Left ventricle myocardium inferior (tissue), 1 donor: ENCODE results near the gene WDR35. TPM values are rescaled to one million over a fixed set of nuclear protein-coding genes. Genes with fewer than 3 reads are reported as not detected.

Experiments used
- DNase-seq: peaks from one replicate; pipeline ENCODE4 v3.0.0-alpha.2; 2020
- H3K27ac ChIP-seq: fragments of 200-600 bp; replicated peaks from 2 replicates; pipeline ENCODE4 v1.8.0; 2021
- H3K27me3 ChIP-seq: fragments of 200-600 bp; 2 replicates; pipeline ENCODE4 v1.8.0; 2021; ENCODE audit warnings: low read depth
- H3K36me3 ChIP-seq: fragments of 200-600 bp; 2 replicates; pipeline ENCODE4 v1.8.0; 2021
- H3K4me1 ChIP-seq: fragments of 200-600 bp; 2 replicates; pipeline ENCODE4 v1.8.0; 2021
- H3K4me3 ChIP-seq: fragments of 200-600 bp; 2 replicates; pipeline ENCODE4 v1.8.0; 2021; ENCODE audit warnings: mild to moderate bottlenecking, moderate library complexity
- H3K9me3 ChIP-seq: fragments of 200-600 bp; replicated peaks from 2 replicates; pipeline ENCODE4 v1.8.0; 2021
- CTCF ChIP-seq: fragments of 200-600 bp; IDR thresholded peaks from 2 replicates; pipeline ENCODE4 v1.8.0; 2021; ENCODE audit warnings: antibody characterized with exemption, mild to moderate bottlenecking, borderline replicate concordance
- intact Hi-C: fragments of 100-400 bp; cut with micrococcal nuclease; formaldehyde crosslinking; loops from one replicate; pipeline ENCODE4 v1.11.0; 2022
- total RNA-seq: library from RNA; stranded (reverse); fragmentation: NEBNext Ultra II Directional; extraction: Animal tissue kit (Norgen Biotek cat#: 25700); gene quantifications from one replicate; pipeline ENCODE4 v1.2.1, GENCODE V29; 2021
- donor health status: DM: no; HTN: yes; CAD: no; lungs with severe emphysema.

Gene WDR35
- total RNA-seq, 1 donor from 2014 or later = 4.8 TPM

GRCh38 chr2:19886261-19886660 lies 103.6 kb downstream of the WDR35 start:
- DNase-seq = no peak
- no peaks in the 10 kb centered on the region for H3K36me3 ChIP-seq
- no peak overlapping the region for H3K4me3 ChIP-seq
- peaks cover 27% of the 10 kb centered on the region for H3K4me1 ChIP-seq
- intact Hi-C loops = no loop called here
- TF ChIP-seq CTCF = no peak
- H3K27me3 ChIP-seq = no peaks in the 10 kb centered on the region
- H3K9me3 ChIP-seq = no peaks in the 10 kb centered on the region
- no peak overlapping the region for H3K27ac ChIP-seq

GRCh38 chr2:19885791-19886190 lies 104.1 kb downstream of the WDR35 start:
- intact Hi-C loops = no loop called here
- no peak for TF ChIP-seq CTCF
- Histone ChIP-seq H3K27ac (no peak overlapping the region), H3K36me3 (no peaks in the 10 kb centered on the region), H3K9me3 (no peaks in the 10 kb centered on the region), H3K4me1 (peaks cover 27% of the 10 kb centered on the region), H3K4me3 (no peak overlapping the region), H3K27me3 (no peaks in the 10 kb centered on the region)
- DNase-seq = no peak

GRCh38 chr2:19883971-19884720 lies 105.8 kb downstream of the WDR35 start:
- DNase-seq = no peak
- Histone ChIP-seq H3K27ac (no peak overlapping the region), H3K27me3 (no peaks in the 10 kb centered on the region), H3K9me3 (no peaks in the 10 kb centered on the region), H3K36me3 (no peaks in the 10 kb centered on the region), H3K4me3 (no peak overlapping the region), H3K4me1 (peaks cover 11% of the 10 kb centered on the region)
- intact Hi-C loops = no loop called here
- no peak for TF ChIP-seq CTCF

- Histone ChIP-seq H3K4me3 (no peak overlapping the region), H3K36me3 (no peaks in the 10 kb centered on the region), H3K4me1 (peaks cover 4% of the 10 kb centered on the region), H3K27me3 (no peaks in the 10 kb centered on the region), H3K9me3 (no peaks in the 10 kb centered on the region), H3K27ac (no peak overlapping the region)
- intact Hi-C loops = no loop called here
- no peak for TF ChIP-seq CTCF
- no peak for DNase-seq
Observed at GRCh38 chr2:19883486-19883885, 106.4 kb downstream of the WDR35 start.

- DNase-seq = no peak
- intact Hi-C loops = no loop called here
- H3K27me3 ChIP-seq = no peaks in the 10 kb centered on the region
Observed at GRCh38 chr2:19882286-19882685, 107.6 kb downstream of the WDR35 start.

More at GRCh38 chr2:19882286-19882685, 107.6 kb downstream of the WDR35 start:
- Histone ChIP-seq H3K27ac (no peak overlapping the region), H3K36me3 (no peaks in the 10 kb centered on the region), H3K9me3 (no peaks in the 10 kb centered on the region), H3K4me3 (no peak overlapping the region), H3K4me1 (no peaks in the 10 kb centered on the region)
- TF ChIP-seq CTCF = no peak
